Immature natural killer cell (primary cell): ENCODE data around the gene SYNPR. TPM values are rescaled to one million over a fixed set of nuclear protein-coding genes. Genes with fewer than 3 reads are reported as not detected.
A peak's percentile ranks its signal among the peaks of the same experiment; 100 is the strongest.

Experiments
- DNase-seq, 3 donors: peaks; one replicate each; pipeline ENCODE4 v3.0.0; 2022; ENCODE audit warnings: mixed read lengths in 1 of 3
- H3K27ac Mint-ChIP-seq, 6 donors: one replicate each; pipeline ENCODE4 v1.8.0; 2020; ENCODE audit warnings: mixed read lengths in 6 of 6, mild to moderate bottlenecking in 5 of 6, inconsistent platforms in 4 of 6, moderate library complexity in 3 of 6
- H3K27me3 Mint-ChIP-seq, 3 donors: one replicate each; pipeline ENCODE4 v1.8.0; 2020 to 2021; ENCODE audit warnings: low read depth in 3 of 3, mild to moderate bottlenecking in 3 of 3, mixed read lengths in 3 of 3, moderate library complexity in 3 of 3, inconsistent platforms in 1 of 3
- H3K36me3 Mint-ChIP-seq, 3 donors: one replicate each; pipeline ENCODE4 v1.8.0; 2020; ENCODE audit warnings: mixed read lengths in 3 of 3, inconsistent platforms in 2 of 3, mild to moderate bottlenecking in 2 of 3
- H3K4me1 Mint-ChIP-seq, 2 donors: one replicate each; pipeline ENCODE4 v1.8.0; 2020; ENCODE audit warnings: inconsistent platforms in 2 of 2, mild to moderate bottlenecking in 2 of 2, mixed read lengths in 2 of 2, moderate library complexity in 1 of 2
- H3K4me3 Mint-ChIP-seq, 5 donors: one replicate each; pipeline ENCODE4 v1.8.0; 2020; ENCODE audit warnings: mild to moderate bottlenecking in 5 of 5, mixed read lengths in 5 of 5, inconsistent platforms in 3 of 5, moderate library complexity in 3 of 5
- H3K9me3 Mint-ChIP-seq, 6 donors: one replicate each; pipeline ENCODE4 v1.8.0; 2020; ENCODE audit warnings: mild to moderate bottlenecking in 6 of 6, mixed read lengths in 6 of 6, inconsistent platforms in 4 of 6, moderate library complexity in 3 of 6
- polyA plus RNA-seq, 3 donors: library from polyadenylated mRNA; unstranded; fragments of 300-500 nt; fragmentation: Illumina TruSeq; gene quantifications; one replicate each; pipeline ENCODE4 v1.2.3, GENCODE V29; 2021

The SYNPR gene
- polyA plus RNA-seq, 3 donors from 2014 or later = not detected

- peaks cover 0 to 2% (median 0%) of the 10 kb centered on the region in 6 donors for H3K9me3 Mint-ChIP-seq
- no peak overlapping the region for H3K4me3 Mint-ChIP-seq
- H3K27me3 Mint-ChIP-seq = peaks cover 0 to 4% (median 2%) of the 10 kb centered on the region in 3 donors
Observed at GRCh38 chr3:63328365-63328764, 50.3 kb downstream of the SYNPR start.

DNA sequence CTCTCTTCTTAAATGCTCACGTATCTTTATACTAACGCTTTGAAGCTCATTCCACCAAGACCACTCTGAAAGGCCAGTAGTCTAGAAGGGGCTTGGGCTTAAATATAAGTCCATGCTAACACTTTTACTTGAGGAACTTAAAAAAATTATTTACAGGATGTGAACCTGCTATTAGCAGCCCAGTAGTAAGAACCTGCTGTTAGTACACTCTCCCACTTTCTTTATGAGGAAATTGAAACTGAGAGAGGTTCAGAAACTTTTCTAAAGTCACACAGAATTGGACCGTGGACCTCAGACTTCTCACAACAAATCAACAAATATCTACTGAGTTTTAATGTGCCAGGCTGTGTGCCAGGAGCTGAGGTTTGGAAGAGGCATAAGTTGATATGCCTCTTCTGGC, 53.4 kb downstream of the SYNPR start:
- peaks cover 0 to 2% (median 0%) of the 10 kb centered on the region in 6 donors for H3K9me3 Mint-ChIP-seq
- no peaks in the 10 kb centered on the region for H3K36me3 Mint-ChIP-seq
- DNase-seq = no peak

More at GRCh38 chr3:63328365-63328764, 50.3 kb downstream of the SYNPR start:
- DNase-seq = no peak
- Mint-ChIP-seq H3K36me3 (no peaks in the 10 kb centered on the region), H3K27ac (no peak overlapping the region), H3K4me1 (no peaks in the 10 kb centered on the region)

GRCh38 chr3:63333815-63334214, 55.7 kb downstream of the SYNPR start:
- no peak overlapping the region for H3K4me3 Mint-ChIP-seq
- H3K27ac Mint-ChIP-seq = no peak overlapping the region
- no peak for DNase-seq
- peaks cover 0 to 3% (median 0%) of the 10 kb centered on the region in 6 donors for H3K9me3 Mint-ChIP-seq
- peaks cover 0 to 6% (median 0%) of the 10 kb centered on the region in 3 donors for H3K27me3 Mint-ChIP-seq
- H3K4me1 Mint-ChIP-seq = no peaks in the 10 kb centered on the region
- H3K36me3 Mint-ChIP-seq = no peaks in the 10 kb centered on the region

More for the DNA sequence above, 53.4 kb downstream of the SYNPR start:
- Mint-ChIP-seq H3K27me3 (peaks cover 0 to 6% (median 0%) of the 10 kb centered on the region in 3 donors), H3K4me3 (no peak overlapping the region), H3K27ac (no peak overlapping the region), H3K4me1 (no peaks in the 10 kb centered on the region)

DNA sequence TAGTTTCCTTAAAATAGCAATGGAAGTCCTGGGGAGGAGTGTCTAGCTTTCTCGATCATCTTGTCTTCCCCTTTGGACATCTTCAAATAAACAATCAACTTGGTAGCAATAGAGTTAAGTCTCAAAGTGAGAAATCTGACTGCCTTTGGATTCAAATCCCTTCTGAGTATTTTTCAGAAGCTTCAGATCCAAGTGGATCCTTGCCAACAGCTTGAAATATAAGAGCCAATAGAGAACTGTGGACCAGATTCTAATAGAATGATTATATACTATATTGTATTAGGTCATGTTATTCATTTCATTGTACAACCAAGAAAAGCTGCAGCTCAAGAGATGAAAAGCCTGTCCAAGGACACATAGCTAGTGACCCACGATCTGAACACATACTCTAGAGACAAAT, 60.2 kb downstream of the SYNPR start:
- Mint-ChIP-seq H3K9me3 (peaks cover 0 to 3% (median under 1%) of the 10 kb centered on the region in 6 donors), H3K27ac (no peak overlapping the region), H3K27me3 (peaks cover 0 to 4% (median 0%) of the 10 kb centered on the region in 3 donors), H3K4me3 (no peak overlapping the region), H3K4me1 (no peaks in the 10 kb centered on the region), H3K36me3 (no peaks in the 10 kb centered on the region)
- no peak for DNase-seq

DNA sequence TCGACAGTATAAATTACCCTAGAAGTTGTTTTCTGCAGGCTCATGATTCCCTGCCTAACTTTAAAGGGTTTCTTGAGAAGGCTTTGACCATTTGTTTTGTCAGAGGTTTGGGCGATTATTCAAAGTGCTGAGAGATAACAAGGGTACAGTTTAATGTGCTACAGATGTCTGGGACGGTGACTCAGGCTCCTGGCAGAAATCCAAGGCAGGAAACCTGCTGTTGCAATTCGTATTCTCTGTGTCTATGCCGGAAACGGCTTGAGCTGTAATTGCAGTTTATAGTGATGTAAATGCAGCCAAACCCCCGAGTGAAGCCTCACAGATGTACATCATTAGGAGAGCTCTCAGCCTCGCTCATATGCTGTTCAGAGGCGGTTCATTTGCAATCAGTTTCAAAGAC, 65.6 kb downstream of the SYNPR start:
- no peak for DNase-seq
- no peaks in the 10 kb centered on the region for H3K36me3 Mint-ChIP-seq
- H3K27ac Mint-ChIP-seq = no peak overlapping the region
- no peak overlapping the region for H3K4me3 Mint-ChIP-seq
- peaks cover 2 to 6% (median 3%) of the 10 kb centered on the region in 3 donors for H3K27me3 Mint-ChIP-seq
- H3K9me3 Mint-ChIP-seq = peaks cover 0 to 2% (median 0%) of the 10 kb centered on the region in 6 donors
- H3K4me1 Mint-ChIP-seq = no peaks in the 10 kb centered on the region

DNA sequence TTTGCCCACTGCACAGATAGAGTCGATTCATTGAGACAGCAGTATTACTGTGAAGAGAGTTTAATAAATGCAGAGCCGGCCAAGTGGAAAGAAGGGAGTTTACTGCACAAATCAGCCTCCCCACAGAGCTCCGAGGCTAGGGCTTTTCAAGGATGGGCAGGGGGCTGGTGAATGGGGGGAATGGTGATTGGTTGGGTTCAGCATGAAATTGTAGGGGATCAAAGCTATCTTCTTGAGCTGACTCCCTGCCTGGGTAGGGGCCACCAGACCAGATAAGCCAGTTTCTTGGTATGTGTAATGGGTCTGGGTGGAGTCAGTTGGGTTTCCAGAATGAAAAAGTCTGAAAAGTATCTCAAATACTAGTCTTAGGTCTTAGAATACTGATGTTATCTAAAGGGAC, 66.6 kb downstream of the SYNPR start:
- no peak for DNase-seq
- H3K27ac Mint-ChIP-seq = no peak overlapping the region
- H3K27me3 Mint-ChIP-seq = peaks cover 2 to 6% (median 3%) of the 10 kb centered on the region in 3 donors
- H3K4me1 Mint-ChIP-seq = no peaks in the 10 kb centered on the region
- H3K36me3 Mint-ChIP-seq = no peaks in the 10 kb centered on the region
- no peak overlapping the region for H3K4me3 Mint-ChIP-seq
- peaks cover 0 to 2% (median 0%) of the 10 kb centered on the region in 6 donors for H3K9me3 Mint-ChIP-seq

DNA sequence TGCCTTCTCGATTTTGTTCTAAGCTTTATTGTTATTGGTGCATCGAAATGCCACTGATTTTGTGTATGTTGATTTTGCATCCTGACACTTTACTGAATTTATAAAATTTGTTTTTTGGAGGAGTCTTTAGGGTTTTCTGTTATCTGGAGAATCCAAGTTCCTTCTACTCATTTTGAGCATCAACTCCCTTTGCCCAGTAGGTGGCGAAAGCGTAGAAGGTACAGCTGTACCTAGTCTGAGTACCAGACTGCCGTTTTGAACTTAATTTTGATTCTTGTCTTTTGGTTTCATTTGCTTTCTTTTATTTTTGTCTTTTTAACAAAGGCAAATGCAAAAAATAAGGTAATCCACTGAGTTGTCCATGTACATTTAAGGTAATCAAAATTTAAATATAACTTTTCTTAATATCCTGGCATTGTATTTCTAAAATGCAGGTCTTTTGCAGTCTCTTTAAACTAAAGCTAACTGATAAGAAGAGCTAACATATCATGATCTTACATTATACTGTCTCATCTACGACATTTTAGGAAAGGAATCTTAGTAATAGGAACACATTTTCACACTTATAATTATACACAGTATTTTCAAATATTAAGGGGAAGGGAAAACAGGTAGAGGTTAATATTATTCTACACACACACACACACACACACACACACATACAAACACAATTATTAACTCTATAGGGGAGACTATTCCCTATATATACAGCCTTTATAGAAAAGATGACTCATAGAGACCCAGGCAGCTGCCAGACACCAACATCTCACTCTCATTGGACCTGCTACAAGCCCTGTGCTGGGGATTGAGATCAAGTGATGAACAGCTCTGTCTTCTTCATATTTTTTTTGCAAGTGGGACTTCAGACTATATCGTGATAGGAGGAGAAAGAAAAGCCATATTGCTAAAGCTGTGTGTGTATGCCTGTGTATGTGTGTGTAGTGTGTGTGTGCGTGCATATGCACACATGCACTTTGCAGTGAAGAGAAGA, 71.8 kb downstream of the SYNPR start:
- H3K36me3 Mint-ChIP-seq = no peaks in the 10 kb centered on the region
- DNase-seq = peak in 2 of 3 donors; percentile 4 to 8
- H3K27me3 Mint-ChIP-seq = peaks cover 3 to 8% (median 3%) of the 10 kb centered on the region in 3 donors

GRCh38 chr3:63351159-63352007, 73.3 kb downstream of the SYNPR start:
- peak in 1 of 3 donors; percentile 2 for DNase-seq
- Mint-ChIP-seq H3K4me1 (no peaks in the 10 kb centered on the region), H3K9me3 (no peaks in the 10 kb centered on the region), H3K36me3 (no peaks in the 10 kb centered on the region), H3K27ac (no peak overlapping the region), H3K27me3 (peaks cover 0 to 10% (median 4%) of the 10 kb centered on the region in 3 donors), H3K4me3 (no peak overlapping the region)

More for the DNA sequence above, 71.8 kb downstream of the SYNPR start:
- Mint-ChIP-seq H3K9me3 (no peaks in the 10 kb centered on the region), H3K27ac (no peak overlapping the region), H3K4me3 (peak overlapping the region in 1 of 5 donors; percentile 15), H3K4me1 (no peaks in the 10 kb centered on the region)

DNA sequence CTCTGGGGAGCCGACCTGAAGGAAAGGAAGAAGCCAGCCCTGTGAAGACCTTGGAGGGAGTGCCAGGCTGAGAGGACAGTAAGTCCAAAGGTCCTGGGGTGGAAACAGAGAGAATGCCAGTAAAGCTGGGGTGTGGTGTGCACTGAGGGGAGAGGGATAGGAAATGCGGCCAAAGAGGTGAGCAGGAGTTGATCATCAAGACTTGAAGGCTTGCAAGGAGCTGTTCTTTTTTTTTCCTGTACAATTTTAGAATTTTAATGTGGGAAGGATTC, 73.8 kb downstream of the SYNPR start:
- peaks cover 0 to 10% (median 4%) of the 10 kb centered on the region in 3 donors for H3K27me3 Mint-ChIP-seq
- H3K4me3 Mint-ChIP-seq = no peak overlapping the region
- no peaks in the 10 kb centered on the region for H3K4me1 Mint-ChIP-seq
- H3K27ac Mint-ChIP-seq = no peak overlapping the region
- DNase-seq = no peak
- no peaks in the 10 kb centered on the region for H3K9me3 Mint-ChIP-seq
- H3K36me3 Mint-ChIP-seq = no peaks in the 10 kb centered on the region

DNA sequence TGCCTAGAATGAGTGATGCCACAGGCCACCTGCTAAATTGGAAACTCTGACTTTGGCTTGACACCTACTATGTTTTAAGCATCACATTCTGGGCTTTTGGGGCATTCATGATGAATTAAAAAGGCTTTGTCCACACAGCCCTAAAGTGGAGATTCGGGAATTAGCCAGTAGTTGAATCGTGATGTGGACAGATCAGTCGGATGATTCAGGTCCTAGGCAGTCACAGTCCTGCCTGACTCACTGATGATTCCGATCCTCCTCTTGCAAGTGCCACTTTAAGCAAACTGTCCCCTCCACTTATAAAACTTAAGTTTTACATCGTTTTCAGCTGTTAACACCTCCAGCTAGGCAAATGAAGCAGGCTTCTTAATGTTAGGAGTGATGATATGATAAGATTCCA, 75.3 kb downstream of the SYNPR start:
- Mint-ChIP-seq H3K27me3 (peaks cover 0 to 7% (median 4%) of the 10 kb centered on the region in 3 donors), H3K36me3 (no peaks in the 10 kb centered on the region), H3K27ac (no peak overlapping the region), H3K4me3 (no peak overlapping the region), H3K9me3 (peaks cover 0 to 3% (median 0%) of the 10 kb centered on the region in 6 donors), H3K4me1 (no peaks in the 10 kb centered on the region)
- no peak for DNase-seq

- Mint-ChIP-seq H3K27me3 (peaks cover 0 to 7% (median 4%) of the 10 kb centered on the region in 3 donors), H3K9me3 (peaks cover 0 to 5% (median 0%) of the 10 kb centered on the region in 6 donors), H3K36me3 (no peaks in the 10 kb centered on the region), H3K27ac (no peak overlapping the region), H3K4me3 (no peak overlapping the region), H3K4me1 (no peaks in the 10 kb centered on the region)
- no peak for DNase-seq
Observed at GRCh38 chr3:63354160-63354559, 76.1 kb downstream of the SYNPR start.

DNA sequence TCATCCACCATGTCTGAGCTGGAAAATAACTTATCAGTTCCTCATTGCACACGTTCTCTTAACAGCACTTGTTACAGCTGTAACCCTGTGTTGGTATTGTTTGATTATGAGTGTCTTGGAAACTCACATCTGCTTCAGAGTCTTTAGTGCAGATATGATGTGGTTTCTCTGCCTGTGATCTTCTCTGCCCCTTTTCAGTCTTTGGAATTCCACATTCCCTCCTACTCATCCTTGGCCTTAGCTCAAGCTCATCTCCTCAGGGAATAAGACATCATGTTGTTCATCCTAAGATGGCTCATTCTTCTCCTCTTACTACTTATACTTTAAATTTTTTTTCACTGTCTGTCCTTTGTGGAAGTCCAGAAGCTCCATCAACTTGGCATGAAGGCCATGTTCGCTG, 77.7 kb downstream of the SYNPR start:
- Mint-ChIP-seq H3K4me1 (no peaks in the 10 kb centered on the region), H3K36me3 (no peaks in the 10 kb centered on the region), H3K9me3 (peaks cover 0 to 5% (median 0%) of the 10 kb centered on the region in 6 donors), H3K27ac (no peak overlapping the region), H3K4me3 (no peak overlapping the region), H3K27me3 (peaks cover 0 to 8% (median 4%) of the 10 kb centered on the region in 3 donors)
- DNase-seq = no peak

DNA sequence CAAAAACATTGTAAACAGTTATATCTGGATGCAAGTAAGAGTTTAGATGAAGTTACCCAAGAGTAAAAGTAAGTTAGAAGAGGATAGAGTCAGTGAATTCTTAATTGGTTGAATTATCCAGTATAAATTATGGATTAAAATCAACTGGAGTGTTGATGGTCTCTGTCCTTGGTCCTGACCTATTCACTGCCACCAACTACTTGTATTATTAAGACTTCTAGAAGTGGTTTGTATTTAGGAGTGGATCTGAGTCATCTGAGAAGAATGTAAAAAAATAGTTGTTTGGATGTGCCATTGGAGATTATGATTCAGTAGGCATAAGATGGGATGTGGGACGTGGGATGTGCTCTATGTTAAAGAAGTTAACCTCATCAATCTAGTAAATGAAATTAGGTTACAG, 86.4 kb downstream of the SYNPR start:
- H3K27me3 Mint-ChIP-seq = peaks cover 0 to 5% (median 5%) of the 10 kb centered on the region in 3 donors
- H3K27ac Mint-ChIP-seq = no peak overlapping the region
- no peaks in the 10 kb centered on the region for H3K36me3 Mint-ChIP-seq
- DNase-seq = no peak
- H3K4me3 Mint-ChIP-seq = no peak overlapping the region
- H3K9me3 Mint-ChIP-seq = peaks cover 0 to 6% (median 0%) of the 10 kb centered on the region in 6 donors
- H3K4me1 Mint-ChIP-seq = no peaks in the 10 kb centered on the region

GRCh38 chr3:63364910-63365309, 86.8 kb downstream of the SYNPR start:
- Mint-ChIP-seq H3K36me3 (no peaks in the 10 kb centered on the region), H3K4me3 (no peak overlapping the region), H3K27ac (no peak overlapping the region), H3K27me3 (peaks cover 0 to 5% (median 5%) of the 10 kb centered on the region in 3 donors), H3K4me1 (no peaks in the 10 kb centered on the region), H3K9me3 (peaks cover 0 to 6% (median 0%) of the 10 kb centered on the region in 6 donors)
- DNase-seq = no peak
